PC-9 (cell line): Measurements from ENCODE around the gene COLQ.

Experiments used
- EZH2 ChIP-seq: fragments of 200-600 bp; sonication (generic); IDR thresholded peaks from 2 replicates; pipeline ENCODE4 v1.8.0; 2017; ENCODE audit warnings: antibody characterized with exemption, low read depth
- TF ChIP-seq, protein P1 (sequence below): fragments of 200-600 bp; sonication (generic); conservative IDR thresholded peaks from 2 replicates; pipeline ENCODE4 v1.6.1; 2017; ENCODE audit warnings: mixed run types, antibody characterized with exemption, mild to moderate bottlenecking, moderate library complexity

DNA sequence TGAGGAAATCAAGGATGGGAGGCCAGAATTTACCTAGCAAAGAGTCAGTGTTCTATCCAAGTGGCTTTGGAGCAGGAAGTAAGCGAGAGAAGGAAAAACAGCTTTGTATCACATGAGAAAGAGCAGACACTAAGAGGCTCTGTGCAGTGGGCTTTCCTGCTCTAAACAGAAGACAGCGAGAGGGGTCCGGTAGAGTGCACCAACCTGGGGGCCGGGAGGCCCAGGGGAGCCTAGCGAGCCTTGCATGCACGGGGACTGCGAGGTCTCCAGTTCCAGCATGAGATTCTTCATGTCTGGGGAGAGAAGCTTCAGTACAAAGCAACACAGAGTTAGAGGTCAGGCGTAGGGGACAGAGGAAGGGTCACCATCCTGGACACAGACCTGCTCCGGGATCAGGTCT lies 33.5 kb downstream of the COLQ start:
- TF ChIP-seq, protein P1, sequence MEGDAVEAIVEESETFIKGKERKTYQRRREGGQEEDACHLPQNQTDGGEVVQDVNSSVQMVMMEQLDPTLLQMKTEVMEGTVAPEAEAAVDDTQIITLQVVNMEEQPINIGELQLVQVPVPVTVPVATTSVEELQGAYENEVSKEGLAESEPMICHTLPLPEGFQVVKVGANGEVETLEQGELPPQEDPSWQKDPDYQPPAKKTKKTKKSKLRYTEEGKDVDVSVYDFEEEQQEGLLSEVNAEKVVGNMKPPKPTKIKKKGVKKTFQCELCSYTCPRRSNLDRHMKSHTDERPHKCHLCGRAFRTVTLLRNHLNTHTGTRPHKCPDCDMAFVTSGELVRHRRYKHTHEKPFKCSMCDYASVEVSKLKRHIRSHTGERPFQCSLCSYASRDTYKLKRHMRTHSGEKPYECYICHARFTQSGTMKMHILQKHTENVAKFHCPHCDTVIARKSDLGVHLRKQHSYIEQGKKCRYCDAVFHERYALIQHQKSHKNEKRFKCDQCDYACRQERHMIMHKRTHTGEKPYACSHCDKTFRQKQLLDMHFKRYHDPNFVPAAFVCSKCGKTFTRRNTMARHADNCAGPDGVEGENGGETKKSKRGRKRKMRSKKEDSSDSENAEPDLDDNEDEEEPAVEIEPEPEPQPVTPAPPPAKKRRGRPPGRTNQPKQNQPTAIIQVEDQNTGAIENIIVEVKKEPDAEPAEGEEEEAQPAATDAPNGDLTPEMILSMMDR, result no peak
- no peak for TF ChIP-seq EZH2
